Effector CD4-positive, alpha-beta T cell (primary cell): ENCODE data around the gene MDFIC.
"Not testable (repeated sequence)": the region's sequence is repeated elsewhere in the genome, so short reads cannot be mapped to it uniquely, and the experiment has no call there.

Experiments
- DNase-seq: peaks from one replicate; pipeline ENCODE4 v3.0.0-alpha.2; 2020
- total RNA-seq: gene quantifications from one replicate; lab custom pipeline; 2026; lab: John Stamatoyannopoulos, UW

MDFIC gene, protein sequence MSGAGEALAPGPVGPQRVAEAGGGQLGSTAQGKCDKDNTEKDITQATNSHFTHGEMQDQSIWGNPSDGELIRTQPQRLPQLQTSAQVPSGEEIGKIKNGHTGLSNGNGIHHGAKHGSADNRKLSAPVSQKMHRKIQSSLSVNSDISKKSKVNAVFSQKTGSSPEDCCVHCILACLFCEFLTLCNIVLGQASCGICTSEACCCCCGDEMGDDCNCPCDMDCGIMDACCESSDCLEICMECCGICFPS
- 126 reads per million, percentile 86 among the genes with 10 or more reads in this experiment for total RNA-seq

GRCh38 chr7:114922026-114922651, at the start of gene MDFIC:
TSS of gene MDFIC (plus strand) at chr7:114922094. CDS start at chr7:114923034, 940 bp downstream.
- DNase-seq = peak; percentile 49

DNA sequence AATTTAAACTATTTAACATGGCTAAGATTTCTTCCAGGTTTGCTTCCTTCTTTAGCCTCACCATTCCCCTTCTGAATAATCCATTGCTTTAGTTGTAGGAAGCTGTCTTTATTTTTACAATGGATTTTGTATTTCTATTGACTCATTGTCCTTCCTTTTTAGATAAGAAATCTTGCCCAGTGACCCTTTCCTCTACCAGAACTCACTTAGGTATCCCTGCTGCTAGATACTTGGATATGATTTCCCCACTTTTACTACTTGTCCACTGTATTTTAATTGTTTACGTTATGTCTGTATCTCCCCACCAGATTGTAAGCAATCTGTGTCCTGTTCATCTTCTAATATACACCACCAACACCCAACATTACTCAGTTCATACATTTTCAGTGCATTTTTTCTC, 47.7 kb upstream of the MDFIC start:
- DNase-seq = no peak

GRCh38 chr7:114875186-114875585, 46.7 kb upstream of the MDFIC start:
- DNase-seq = no peak

DNA sequence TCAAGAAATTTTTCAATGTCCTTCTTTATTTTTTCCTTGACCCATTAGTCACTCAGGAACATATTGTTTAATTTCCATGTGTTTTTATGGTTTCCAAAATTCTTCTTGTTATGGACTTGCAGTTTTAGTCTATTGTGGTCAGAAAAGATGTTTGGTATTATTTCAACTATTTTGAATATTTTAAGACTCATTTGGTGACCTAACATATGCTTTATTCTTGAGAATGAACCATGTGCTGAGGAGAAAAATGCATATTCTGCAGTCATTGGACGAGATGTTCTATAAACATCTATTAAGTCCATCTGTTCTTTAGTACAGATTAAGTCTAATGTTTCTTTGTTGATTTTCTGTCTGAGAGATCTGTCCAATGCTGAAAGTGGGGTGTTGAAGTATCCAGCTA, 42.3 kb upstream of the MDFIC start:
- DNase-seq = no peak

- no peak for DNase-seq
Measured at GRCh38 chr7:114885836-114886235, 36.1 kb upstream of the MDFIC start.

DNA sequence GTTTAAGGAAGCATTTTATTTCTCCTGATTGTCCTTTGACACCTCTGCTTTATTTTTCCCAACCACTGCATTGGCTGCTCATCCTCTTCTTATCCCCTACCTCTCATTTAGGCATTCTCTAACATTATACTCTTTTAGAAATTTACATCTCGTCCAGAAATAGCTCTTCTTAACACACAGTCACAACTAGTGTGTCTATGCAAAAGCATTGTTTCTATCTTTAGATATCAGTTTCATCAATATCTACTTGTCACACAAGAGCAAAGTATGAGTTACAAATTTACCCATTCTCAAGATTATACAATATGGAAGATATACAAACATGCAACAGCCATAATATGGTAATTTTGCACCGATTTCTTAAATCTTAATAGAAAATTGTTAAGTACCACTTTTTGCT, 35.7 kb upstream of the MDFIC start:
- no peak for DNase-seq

DNA sequence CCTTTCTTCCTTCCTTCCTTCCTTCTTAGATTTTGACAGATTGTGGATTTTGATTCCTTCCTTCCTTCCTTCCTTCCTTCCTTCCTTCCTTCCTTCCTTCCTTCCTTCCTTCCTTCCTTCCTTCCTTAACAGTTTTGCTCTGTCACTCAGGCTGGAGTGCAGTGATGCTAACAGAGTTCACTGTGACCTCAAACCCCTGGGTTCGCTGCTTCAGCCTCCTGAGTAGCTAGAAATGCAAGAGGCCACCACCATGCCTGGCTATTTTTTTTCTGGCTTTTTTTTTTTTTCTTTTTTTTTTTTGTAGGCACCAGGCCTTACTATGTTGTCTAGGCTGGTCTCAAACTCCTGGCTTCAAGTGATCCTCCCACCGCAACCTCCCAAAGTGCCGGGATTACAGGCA, 32.8 kb upstream of the MDFIC start:
- DNase-seq = not testable (repeated sequence)

- DNase-seq = no peak
Measured at GRCh38 chr7:114889646-114890285, 32.1 kb upstream of the MDFIC start.

DNA sequence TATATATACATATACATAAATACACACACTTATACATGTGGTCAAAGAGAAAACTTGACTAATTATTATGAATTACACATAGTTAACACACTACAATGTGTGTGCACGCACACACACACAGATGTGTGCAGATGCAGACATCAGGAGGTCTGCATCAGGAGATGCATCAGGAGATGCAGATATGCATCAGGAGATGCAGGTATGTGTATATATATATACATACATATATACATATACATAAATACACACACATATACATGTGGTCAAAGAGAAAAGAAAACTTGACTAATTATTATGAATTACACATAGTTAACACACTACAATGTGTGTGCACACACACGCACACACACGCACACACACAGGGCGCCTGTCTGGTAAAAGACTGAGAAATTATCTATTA, 31.3 kb upstream of the MDFIC start:
- DNase-seq = no peak

DNA sequence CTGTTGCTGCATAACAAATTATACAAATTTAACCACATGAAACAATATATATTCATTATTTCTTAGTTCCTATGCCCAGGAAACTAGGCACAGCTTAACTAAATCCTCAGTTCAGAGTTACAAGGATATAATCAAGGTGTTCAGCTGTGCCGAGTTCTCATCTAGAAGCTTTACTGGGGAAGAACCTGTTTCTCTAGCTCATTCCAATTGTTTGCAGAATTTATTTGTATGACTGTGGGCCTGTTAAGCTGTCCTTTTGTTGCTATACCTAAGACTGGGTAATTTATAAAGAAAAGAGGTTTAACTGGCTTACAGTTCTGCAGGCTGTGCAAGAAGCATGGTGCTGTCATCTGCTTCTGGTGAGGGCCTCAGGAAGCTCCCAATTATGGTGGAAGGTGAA, 21.8 kb upstream of the MDFIC start:
- no peak for DNase-seq

GRCh38 chr7:114901771-114902170, 20.1 kb upstream of the MDFIC start:
- no peak for DNase-seq

DNA sequence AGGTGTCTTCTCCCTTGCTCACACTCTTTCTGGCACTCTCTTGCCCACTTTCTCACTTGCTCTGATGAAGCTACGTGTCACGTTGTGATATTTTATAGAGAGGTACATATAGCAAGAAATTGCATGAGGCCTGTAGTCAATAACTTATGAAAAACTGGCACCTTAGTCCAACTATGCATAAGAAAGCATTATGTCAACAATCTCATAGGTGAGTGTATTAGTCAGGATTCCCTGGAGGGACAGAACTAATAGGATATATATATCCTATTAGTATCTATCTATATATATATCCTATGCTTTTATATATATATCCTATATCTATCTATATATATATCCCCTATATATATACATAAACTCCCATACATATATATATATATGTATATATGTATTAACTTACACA, 18.8 kb upstream of the MDFIC start:
- no peak for DNase-seq

GRCh38 chr7:114910787-114911186, 11.1 kb upstream of the MDFIC start:
- DNase-seq = no peak

DNA sequence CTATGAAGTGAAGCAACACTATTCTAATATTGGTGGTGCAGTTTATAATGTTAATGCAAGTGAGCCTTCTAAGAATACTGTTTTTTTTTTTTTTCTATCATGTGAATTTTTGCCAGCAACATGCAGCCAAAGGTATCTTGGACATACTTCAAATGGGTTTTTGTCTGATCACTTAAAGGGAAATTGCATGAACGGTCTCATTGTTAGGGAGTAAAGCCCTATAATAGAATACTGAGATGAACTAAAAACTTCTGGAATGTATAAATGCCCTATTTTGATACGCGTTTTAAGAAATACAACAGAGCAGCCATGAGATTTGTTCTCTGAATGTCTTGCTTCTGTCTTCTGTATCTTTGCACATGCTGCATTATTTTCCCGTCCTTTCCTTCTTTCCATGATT, 10.5 kb upstream of the MDFIC start:
- no peak for DNase-seq

- DNase-seq = no peak
Measured at GRCh38 chr7:114916261-114916892, 5.5 kb upstream of the MDFIC start.

- DNase-seq = no peak
Measured at GRCh38 chr7:114917211-114917839, 4.6 kb upstream of the MDFIC start.

- no peak for DNase-seq
Measured at GRCh38 chr7:114919587-114919986, 2.3 kb upstream of the MDFIC start.

DNA sequence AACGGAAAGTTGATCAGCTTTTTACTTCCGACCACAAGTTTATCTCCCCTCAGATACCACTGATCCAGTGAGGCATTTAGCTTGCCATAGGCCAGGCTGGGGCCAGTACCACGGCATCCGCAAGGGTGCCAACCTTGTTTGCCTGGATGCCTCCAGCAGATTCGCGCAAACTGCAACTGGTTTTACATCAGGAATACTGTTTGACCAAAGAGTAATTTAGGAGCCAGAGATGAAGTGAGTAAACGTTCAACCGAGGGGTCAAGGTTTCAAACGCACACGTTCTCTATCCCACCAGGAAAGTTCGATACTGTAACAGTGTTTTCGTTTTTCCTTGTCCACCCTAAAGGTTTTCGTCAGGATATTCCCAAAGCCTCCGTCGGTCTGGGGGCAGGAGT, 266 bp upstream of the MDFIC start:
- peak; percentile 34 for DNase-seq

GRCh38 chr7:114922652-114923402, 933 bp downstream of the MDFIC start:
- peak; percentile 43 for DNase-seq

- no peak for DNase-seq
Measured at GRCh38 chr7:114923403-114923713, 1.5 kb downstream of the MDFIC start.

GRCh38 chr7:114924038-114924712, 2.3 kb downstream of the MDFIC start:
- DNase-seq = no peak

GRCh38 chr7:114925434-114925833, 3.5 kb downstream of the MDFIC start:
- no peak for DNase-seq
